Measurements from ENCODE around the gene MZF1.
A peak's percentile ranks its signal among the peaks of the same experiment; 100 is the strongest.

MZF1 gene

DNA sequence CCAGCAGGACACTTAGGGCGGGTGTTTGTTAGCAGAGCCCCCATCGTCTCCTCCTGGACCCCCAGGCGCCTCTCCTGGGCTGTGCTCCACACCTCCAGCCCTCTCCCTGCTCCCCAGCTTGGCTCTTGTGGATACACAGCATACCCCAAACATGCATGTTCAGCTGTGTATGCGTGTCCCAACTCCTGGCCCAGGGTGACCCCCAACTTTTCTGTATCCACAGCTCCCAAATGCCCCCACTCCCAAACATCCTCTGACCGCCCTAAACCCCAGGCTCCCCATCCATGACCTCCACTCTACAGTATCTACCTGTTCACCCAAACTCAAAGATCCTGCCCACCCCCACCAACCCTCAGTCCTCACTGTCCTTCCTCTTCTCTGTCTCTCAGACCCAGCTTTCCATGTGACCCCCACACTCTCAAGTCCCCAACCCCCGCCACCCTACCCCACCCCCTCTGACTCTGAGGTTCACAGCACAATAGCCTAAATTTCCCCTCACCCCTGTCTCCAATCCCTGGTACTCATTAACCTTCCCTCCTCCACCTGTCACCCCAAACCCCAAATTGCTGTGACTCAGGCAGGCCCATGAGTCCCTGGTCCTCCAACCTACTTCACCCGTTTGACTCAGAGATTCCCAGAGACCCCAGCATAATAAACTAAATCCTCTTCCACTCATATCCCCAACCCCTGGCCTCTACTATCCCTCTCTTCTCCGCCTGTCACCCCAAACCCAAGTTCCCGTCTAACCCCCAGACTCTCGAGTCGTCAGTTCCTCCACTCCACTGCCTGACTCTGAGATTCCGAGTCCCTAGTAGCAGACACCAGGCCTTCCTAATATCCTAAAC is 15.7 kb downstream of the MZF1 start:
- TF ChIP-seq, protein P1, sequence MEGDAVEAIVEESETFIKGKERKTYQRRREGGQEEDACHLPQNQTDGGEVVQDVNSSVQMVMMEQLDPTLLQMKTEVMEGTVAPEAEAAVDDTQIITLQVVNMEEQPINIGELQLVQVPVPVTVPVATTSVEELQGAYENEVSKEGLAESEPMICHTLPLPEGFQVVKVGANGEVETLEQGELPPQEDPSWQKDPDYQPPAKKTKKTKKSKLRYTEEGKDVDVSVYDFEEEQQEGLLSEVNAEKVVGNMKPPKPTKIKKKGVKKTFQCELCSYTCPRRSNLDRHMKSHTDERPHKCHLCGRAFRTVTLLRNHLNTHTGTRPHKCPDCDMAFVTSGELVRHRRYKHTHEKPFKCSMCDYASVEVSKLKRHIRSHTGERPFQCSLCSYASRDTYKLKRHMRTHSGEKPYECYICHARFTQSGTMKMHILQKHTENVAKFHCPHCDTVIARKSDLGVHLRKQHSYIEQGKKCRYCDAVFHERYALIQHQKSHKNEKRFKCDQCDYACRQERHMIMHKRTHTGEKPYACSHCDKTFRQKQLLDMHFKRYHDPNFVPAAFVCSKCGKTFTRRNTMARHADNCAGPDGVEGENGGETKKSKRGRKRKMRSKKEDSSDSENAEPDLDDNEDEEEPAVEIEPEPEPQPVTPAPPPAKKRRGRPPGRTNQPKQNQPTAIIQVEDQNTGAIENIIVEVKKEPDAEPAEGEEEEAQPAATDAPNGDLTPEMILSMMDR (conservative IDR thresholded peaks at IDR 0.05; ENCODE audit: control insufficient read depth, insufficient read depth, low read depth, low read length) = no peak
- DNase-seq (ENCODE audit: low read depth) = no peak
- peak overlapping the region; percentile 91 for H3K4me3 ChIP-seq (ENCODE audit: control insufficient read depth, low read depth, low read length)

DNA sequence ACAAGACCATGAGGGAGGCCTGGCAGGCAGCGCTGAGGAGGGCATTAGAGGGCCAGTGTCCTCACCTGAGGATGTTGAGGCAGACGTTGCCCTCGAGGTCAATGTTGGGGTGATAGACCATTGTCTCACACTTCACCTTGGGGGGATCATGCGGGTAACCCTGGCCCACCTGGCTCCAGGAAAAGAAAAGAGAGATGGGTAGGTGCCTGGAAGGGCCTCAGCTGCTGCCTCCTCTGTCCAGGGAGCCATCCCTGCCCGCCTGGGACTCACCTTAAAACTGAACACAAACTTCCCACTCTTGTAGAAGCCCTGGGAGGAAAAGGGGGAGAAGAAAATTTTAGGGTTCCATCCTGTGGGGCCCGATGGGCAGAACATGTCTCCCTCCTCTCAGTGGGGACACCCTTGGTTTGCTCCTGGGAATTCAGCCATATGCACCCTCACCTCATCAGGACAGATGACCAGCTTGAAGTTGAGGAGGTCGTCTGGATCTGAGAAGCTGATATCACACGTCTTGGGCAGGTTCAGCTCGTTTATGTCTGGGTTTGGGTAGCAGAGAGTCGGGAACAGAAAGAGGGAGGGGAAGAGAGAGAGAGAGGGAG is 16.4 kb downstream of the MZF1 start:
- H3K4me3 ChIP-seq (ENCODE audit: control insufficient read depth, low read depth, low read length) = peak overlapping the region; percentile 91
- no peak for DNase-seq (ENCODE audit: low read depth)
- TF ChIP-seq, protein P1 (conservative IDR thresholded peaks at IDR 0.05; ENCODE audit: control insufficient read depth, insufficient read depth, low read depth, low read length) = no peak

DNA sequence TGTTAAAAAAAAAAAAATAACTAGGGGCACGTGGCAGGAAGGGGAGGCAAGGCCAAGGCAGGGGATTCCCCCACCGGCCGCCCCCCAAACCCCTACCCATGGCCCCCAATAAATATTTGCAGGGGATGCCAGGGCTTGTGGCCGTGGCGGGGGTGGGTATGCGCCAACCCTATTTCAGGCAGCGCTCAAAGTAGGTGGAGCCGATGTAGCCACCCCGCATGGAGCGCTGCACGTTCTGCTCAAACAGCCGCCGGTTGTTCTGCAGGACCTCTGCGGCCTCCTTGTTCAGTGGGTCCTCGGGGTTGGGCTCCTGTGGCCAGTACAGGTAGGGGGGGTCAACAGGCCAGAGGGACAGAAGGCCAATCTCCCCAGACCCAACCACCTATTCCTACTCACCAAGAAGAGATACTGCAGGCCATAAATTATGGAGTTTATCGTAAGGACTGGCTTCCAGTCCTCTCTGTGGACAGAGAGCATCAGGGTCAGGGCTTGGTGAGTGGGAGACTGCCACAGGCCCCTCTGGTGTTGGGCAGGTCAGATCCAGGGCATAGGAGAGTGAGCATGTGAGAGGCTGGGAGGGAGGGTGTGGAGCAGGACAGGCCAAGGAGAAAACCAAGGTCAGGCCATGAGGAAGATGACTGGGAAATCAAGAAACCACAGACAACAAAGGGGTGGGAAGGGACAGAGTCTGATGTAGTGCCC is 17.1 kb downstream of the MZF1 start:
- no peak overlapping the region for H3K4me3 ChIP-seq (ENCODE audit: control insufficient read depth, low read depth, low read length)
- TF ChIP-seq, protein P1 (conservative IDR thresholded peaks at IDR 0.05; ENCODE audit: control insufficient read depth, insufficient read depth, low read depth, low read length) = no peak
- no peak for DNase-seq (ENCODE audit: low read depth)

DNA sequence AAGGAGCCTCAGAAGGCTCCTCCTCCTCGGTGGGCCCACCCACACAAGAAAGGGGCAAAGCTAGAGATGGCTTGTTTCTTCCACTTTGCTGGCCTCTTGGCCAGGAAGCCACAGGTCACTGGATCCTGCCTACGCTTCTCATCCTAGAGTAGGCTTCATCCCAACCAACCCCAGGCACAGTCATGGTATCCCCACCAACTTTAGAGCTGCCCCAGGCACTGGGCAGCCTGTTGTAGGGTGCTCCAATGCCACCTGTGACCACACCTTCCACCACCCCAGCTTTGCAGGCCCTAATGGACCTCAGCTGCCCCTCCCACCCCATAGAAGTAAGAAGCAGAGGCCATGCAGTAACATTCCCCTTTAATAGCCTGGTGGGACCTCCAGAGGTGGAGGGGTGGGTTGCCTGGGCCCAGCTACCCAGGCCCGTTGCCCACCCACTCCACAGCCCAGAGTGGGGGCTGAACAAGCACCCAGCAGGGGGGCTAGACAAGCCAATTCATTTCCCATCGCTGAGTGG is 17.7 kb downstream of the MZF1 start:
- TF ChIP-seq, protein P1 (conservative IDR thresholded peaks at IDR 0.05; ENCODE audit: control insufficient read depth, insufficient read depth, low read depth, low read length) = no peak
- peak overlapping the region; percentile 84 for H3K4me3 ChIP-seq (ENCODE audit: control insufficient read depth, low read depth, low read length)
- no peak for DNase-seq (ENCODE audit: low read depth)

DNA sequence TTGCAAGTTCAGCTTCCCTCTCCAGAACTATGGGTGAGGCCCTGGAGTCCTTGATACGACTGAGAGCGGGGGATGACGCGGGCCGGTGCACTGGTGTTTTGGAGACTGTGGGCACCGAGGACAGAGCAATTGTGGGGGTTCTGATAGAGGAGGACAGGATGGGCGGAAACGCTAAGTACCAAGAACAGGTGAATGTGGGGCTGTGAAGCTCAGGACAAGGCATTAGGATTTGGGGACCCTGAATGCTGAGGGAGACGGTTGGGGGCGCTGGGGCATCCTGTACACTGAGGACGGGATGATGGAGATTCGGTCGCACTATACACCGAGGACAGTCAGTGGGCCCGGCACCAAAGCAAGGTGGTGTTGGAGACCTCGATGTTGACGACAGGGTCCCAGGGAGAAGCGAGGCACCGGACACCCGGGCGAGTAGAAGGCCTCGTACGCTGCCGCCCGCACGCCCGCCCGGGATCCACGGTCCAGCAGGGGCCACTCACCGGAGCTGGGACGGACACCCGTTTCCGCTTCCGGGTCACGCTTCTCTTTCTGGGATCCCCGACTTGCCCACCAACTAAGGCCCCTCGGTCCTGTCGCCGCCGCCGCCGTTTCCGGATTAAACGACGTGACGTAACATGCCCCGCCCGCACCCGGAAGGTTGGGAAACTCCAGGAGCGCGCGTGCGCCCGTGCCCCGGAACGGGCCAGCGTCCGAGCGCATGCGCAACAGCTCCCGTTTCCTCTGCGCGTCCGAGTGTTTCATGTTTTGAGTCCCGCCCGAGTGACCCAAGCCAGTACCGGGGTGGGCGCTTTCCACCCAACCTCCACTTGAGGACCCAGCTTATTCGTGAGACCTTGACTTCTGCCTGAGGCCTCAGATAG is 18.4 kb downstream of the MZF1 start, which contains the start of gene CHMP2A:
Gene CHMP2A, minus strand, starts transcription at position 612 of the 875 bp plus-strand sequence. CDS start 893 bp downstream, outside the sequence.
- peak; percentile 94 for DNase-seq (ENCODE audit: low read depth)
- TF ChIP-seq, protein P1 (conservative IDR thresholded peaks at IDR 0.05; ENCODE audit: control insufficient read depth, insufficient read depth, low read depth, low read length) = no peak
- H3K4me3 ChIP-seq (ENCODE audit: control insufficient read depth, low read depth, low read length) = peak within 1 kb of the TSS; percentile 84
